Activated CD8-positive, alpha-beta memory T cell treated with anti-CD3 and anti-CD28 coated beads for 1 hour (primary cell): ENCODE measurements around the gene TBC1D16.
"Not testable (repeated sequence)": the region's sequence is repeated elsewhere in the genome, so short reads cannot be mapped to it uniquely, and the experiment has no call there.

Experiments used
- DNase-seq, 2 donors: peaks; one replicate each; pipeline ENCODE4 v3.0.0-alpha.2; 2020; ENCODE audit warnings: low read depth in 1 of 2; ENCODE audit errors: extremely low read depth in 1 of 2

TBC1D16 gene

GRCh38 chr17:80003969-80004368, 31.7 kb downstream of the TBC1D16 start:
- no peak for DNase-seq

GRCh38 chr17:80002690-80003490, 32.8 kb downstream of the TBC1D16 start:
- DNase-seq: no peak

GRCh38 chr17:80002070-80002641, 33.5 kb downstream of the TBC1D16 start:
- no peak for DNase-seq

- no peak for DNase-seq
These were observed 34.5 kb downstream of the TBC1D16 start for GRCh38 chr17:80000981-80001775.

- no peak for DNase-seq
These were observed 35.5 kb downstream of the TBC1D16 start for GRCh38 chr17:80000136-80000535.

- DNase-seq: peak; percentile 37 to 51
These were observed 38.5 kb downstream of the TBC1D16 start for GRCh38 chr17:79997011-79997660.

GRCh38 chr17:79996291-79996690, 39.4 kb downstream of the TBC1D16 start:
- no peak for DNase-seq

GRCh38 chr17:79995696-79996095, 40.0 kb downstream of the TBC1D16 start:
- no peak for DNase-seq

- no peak for DNase-seq
These were observed 41.1 kb downstream of the TBC1D16 start for GRCh38 chr17:79994602-79995001.

- DNase-seq: not testable (repeated sequence)
These were observed 41.5 kb downstream of the TBC1D16 start for GRCh38 chr17:79994228-79994569.

GRCh38 chr17:79993390-79994227, 42.1 kb downstream of the TBC1D16 start:
- no peak for DNase-seq

GRCh38 chr17:79992649-79993389, 42.9 kb downstream of the TBC1D16 start:
- no peak for DNase-seq

GRCh38 chr17:79991924-79992648, 43.6 kb downstream of the TBC1D16 start:
- DNase-seq: no peak

- DNase-seq: peak; percentile 58 to 70
These were observed 44.3 kb downstream of the TBC1D16 start for GRCh38 chr17:79991140-79991923.

- DNase-seq: no peak
These were observed 45.0 kb downstream of the TBC1D16 start for GRCh38 chr17:79990704-79991103.

GRCh38 chr17:79990051-79990592, 45.5 kb downstream of the TBC1D16 start:
- DNase-seq: no peak

- no peak for DNase-seq
These were observed 46.4 kb downstream of the TBC1D16 start for GRCh38 chr17:79989106-79989835.
